Femur (tissue), 1 donor: Measurements from ENCODE around the gene CLECL1.
A peak's percentile ranks its signal among the peaks of the same experiment; 100 is the strongest.
"Not testable (repeated sequence)": the region's sequence is repeated elsewhere in the genome, so short reads cannot be mapped to it uniquely, and the experiment has no call there.

ENCODE experiments used
- DNase-seq: peaks from one replicate; pipeline ENCODE4 v3.0.0-alpha.2; 2017

The CLECL1 gene

GRCh38 chr12:9718968-9719367 is 13.9 kb downstream of the CLECL1 start:
- no peak for DNase-seq

DNA sequence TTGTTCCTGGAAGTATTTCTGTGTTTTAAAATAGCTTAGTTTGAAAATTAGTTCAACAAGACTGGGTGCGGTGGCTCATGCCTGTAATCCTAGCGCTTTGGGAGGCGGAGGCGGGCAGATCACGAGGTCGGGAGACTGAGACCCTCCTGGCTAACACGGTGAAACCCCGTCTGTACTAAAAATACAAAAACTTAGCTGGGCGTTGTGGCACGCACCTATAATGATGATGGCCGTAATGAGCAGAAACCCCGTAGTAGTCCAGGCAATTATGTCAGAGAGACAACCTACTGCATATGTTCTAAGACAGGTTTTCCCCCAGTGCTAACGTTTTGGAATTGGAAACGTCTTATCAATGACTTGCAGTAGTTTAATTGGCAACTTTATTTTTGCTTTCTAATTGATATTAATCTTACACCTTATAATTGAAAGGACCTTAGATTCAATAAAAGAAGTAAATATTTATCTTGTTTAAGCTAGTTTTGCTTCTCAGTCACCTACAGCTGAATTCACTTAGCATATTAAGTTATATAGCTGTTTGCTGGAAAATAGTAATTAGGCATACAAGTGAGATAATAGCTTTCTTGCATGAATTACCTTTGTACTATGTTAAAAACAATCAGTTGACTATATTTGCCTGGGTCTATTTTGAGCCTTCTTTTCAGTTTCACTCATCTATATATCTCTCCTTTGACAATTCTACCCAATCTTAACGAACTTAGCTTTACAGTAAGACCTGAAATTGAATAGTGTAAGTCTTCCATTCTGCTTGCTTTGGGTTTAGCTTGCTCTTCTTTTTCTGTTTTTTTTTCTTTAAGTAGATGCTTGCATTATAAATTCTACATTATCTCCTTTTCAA is 15.6 kb downstream of the CLECL1 start:
- DNase-seq, result no peak

GRCh38 chr12:9713032-9713558 is 19.8 kb downstream of the CLECL1 start:
- DNase-seq, result not testable (repeated sequence)

DNA sequence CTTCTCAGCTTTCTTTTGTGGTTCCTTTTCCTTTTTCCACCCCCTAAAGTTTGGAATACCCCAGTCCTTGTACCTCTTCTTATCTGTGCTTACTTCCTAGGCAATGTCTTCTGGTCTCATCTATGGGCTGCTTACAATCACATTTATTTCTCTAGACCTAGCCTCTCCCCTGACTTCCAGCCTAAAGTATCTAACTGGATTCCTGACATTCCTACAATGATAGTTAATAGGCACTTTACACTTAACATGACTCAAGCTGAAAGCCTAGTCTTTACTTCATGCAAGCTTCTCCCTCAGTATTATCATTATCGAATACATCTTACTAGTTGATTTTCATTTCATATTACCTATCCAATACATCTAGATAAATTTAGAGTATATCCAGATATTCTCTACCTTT is 21.2 kb downstream of the CLECL1 start:
- DNase-seq, result no peak

- no peak for DNase-seq
These were observed 22.1 kb downstream of the CLECL1 start for GRCh38 chr12:9710584-9711375.

DNA sequence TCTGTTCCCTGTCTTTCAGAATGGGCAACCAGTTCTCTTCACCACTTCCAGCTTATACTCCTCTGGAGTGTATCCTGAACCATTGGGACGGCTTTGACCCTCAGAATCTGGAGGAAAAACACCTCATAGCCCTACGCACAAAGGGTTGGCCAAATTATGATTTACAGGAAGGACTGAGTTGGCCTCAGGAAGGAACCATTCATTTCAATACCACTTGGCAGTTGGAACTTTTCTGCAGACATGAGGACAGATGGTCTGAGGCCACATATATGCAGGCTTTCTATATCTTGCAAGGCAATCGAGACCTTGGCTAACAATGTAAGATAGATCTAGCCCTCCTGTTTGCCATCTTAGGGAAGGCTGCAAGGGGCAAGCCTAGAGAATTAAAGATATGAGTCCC is 24.0 kb downstream of the CLECL1 start:
- no peak for DNase-seq

- DNase-seq, result peak; percentile 33
These were observed 24.8 kb downstream of the CLECL1 start for GRCh38 chr12:9707864-9708808.

DNA sequence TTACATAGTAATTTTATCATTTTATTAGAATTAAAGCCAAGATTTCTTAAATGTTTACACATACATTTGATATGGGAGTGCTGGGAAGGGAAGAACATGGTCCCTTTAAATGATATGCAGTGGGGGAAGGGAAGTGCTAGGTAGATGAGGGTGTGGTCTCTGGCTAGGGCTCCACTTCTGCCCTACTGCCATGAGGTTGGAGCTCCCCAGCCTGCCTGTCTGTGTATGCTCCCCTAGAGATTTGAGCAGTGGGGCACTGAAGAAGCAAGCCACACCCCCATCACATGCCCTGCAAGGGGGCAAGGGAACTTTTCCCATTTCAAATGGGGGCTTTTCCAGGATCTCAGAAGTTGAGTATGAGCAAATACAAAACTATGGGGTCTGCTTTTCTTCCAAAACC is 25.5 kb downstream of the CLECL1 start:
- DNase-seq, result no peak

DNA sequence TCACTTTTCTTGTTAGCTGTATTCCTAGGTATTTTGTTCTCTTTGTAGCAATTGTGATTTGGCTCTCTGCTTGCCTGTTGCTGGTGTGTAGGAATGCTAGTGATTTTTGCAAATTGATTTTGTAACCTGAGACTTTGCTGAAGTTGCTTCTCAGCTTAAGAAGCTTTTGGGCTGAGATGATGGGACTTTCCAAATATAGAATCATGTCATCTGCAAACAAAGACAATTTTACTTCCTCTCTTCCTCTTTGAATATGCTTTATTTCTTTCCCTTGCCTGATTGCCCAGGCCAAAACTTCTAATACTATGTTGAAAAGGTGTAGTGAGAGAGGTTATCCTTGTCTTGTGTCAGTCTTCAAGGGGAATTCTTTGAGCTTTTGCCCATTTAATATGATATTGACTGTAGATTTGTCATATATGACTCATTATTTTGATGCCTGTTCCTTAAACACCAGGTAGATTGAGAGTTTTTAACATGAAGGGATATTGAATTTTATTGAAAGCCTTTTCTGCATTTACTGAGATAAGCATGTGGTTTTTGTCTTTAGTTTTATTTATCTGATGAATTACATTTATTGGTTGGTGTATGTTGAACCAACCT is 26.7 kb downstream of the CLECL1 start:
- no peak for DNase-seq

DNA sequence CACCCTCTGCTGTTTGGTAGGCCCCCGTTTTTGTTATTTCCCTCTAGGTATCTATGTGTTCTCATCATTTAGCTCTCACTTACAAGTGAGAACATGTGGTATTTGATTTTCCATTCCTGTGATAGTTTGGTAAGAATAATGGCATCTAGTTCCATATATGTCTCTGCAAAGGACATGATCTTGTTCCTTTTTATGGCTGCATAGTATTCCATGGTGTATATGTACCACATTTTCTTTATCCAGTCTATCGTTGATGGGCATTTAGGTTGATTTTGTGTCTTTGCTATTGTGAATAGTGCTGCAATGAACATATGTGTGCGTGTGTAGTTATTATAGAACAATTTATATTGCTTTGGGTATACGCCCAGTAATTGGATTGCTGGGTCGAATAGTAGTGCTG is 28.3 kb downstream of the CLECL1 start:
- DNase-seq, result not testable (repeated sequence)

GRCh38 chr12:9702255-9702654 is 30.6 kb downstream of the CLECL1 start:
- no peak for DNase-seq

DNA sequence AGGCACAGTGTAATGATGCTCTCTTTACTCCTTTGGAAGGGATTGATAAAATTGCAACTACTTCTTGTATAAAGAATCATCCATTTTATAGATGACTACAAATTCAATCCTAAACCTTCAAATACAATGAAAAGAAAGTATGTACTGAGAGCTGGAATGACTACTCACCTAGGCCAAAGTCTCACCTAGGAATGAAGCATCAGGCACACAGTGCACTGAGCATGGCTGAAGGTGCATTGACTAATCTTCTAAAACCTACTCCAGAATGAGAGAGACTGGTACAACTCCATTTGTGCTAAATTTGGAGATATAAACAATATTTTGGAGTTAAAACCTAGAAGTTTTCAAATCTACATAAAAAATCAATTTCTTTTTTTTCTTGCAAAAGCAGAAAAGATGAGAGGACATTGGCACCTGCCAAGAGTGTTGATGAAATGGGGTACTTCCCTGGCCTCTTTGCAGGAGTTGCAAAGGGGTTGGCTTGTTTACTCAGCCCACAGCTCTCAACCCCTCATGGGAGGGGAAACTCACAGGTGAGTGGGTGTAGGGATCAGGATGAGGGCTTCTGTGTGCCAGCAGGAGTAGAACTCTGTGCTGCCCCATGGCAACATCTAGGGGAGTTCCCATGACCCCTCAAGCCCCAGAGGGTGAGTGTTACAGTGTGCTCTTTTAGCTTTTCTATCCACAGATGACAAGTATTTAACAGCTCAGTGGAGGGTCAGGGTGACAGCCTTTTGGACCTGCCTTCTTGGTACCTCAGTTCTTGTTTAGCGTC is 31.3 kb downstream of the CLECL1 start:
- no peak for DNase-seq

DNA sequence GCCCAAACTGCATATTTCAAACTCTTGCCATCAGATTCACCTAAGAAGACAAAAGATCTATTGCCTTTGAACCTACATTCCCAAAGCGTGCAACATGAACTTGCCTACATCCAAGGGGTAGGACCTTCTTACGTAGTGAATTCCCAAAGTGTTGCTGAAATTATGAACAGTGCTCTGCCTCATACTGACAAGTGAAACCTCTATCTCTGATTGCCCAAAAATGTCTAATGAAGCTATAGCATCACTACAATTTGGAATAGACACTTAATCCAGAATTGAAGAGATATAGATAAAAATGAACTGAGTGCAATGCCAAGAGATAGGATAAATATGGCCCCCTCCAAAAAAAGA is 32.3 kb downstream of the CLECL1 start:
- no peak for DNase-seq

DNA sequence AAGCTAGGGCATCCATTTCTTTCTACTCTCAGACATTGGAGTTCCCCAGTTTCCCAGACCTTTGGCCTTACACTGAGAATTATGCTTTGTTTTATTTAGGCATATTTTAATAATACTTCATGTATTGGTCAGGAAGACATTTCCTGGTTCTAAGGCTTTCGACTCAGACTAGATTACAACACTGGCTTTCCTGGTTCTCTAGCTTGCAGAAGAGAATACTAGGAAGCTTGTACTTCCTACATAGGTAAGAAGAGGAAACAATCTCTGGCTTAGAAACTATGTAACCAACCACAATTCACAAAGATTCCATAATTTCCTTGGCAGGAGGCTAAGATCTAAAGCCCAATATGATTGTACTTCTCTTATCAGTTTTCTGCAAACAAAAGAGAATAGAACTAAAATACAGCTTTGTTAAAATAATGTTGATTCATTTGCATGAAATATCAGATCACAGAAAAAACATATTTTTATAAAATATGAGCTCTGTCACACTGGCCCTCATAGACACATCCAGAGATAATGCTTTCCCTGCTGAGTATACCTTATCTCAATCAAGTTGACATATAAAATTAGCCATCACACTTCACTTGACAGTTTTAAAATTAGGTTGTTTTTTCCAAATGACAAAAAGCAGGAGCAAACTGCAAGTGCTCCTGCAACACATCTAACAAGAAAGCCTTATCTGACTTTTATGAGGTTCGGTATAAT is 32.8 kb downstream of the CLECL1 start:
- DNase-seq, result no peak

- DNase-seq, result no peak
These were observed 33.5 kb downstream of the CLECL1 start for GRCh38 chr12:9699269-9699897.

- DNase-seq, result no peak
These were observed 34.2 kb downstream of the CLECL1 start for GRCh38 chr12:9698681-9699080.

DNA sequence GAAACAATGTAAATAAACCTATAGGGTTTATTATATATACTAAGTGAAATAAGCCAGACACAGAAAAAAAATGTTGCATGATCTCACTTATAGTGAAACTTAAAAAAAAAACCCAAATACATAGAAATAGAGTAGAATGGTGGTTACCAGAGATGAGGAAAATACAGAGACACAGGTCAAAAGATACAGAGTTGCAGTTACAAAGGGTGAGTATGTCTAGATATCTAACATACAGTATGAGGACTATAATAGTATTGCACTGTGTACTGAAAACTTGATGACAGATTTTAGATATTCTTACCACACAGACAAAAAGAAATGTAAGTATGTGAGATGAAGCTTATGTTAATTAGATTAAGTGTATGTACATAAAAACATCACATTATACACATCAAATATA is 35.3 kb downstream of the CLECL1 start:
- DNase-seq, result no peak

- not testable (repeated sequence) for DNase-seq
These were observed 37.2 kb downstream of the CLECL1 start for GRCh38 chr12:9695661-9696060.

DNA sequence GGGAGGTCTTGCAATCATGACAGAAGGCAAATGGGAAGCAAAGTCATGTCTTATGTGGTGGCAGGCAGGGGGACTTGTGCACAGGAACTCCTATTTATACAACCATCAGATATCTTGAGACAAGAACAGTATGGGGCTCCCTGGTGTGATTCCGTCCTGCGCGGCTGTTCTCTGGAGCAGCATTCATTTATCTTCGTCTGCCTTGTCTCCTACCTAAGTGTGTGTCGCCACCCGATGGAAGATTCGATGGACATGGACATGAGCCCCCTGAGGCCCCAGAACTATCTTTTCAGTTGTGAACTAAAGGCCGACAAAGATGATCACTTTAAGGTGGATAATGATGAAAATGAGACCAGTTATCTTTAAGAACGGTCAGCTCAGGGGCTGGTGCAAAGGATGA is 37.7 kb downstream of the CLECL1 start:
- not testable (repeated sequence) for DNase-seq

GRCh38 chr12:9694241-9694640 is 38.7 kb downstream of the CLECL1 start:
- DNase-seq, result no peak
